HEK293 (cell line): Measurements from ENCODE around the gene RACK1.
A peak's percentile ranks its signal among the peaks of the same experiment; 100 is the strongest.

Experiments used
- EGR2 ChIP-seq: fragments of 450-650 bp; formaldehyde crosslinking; IDR thresholded peaks from 2 replicates; pipeline ENCODE4 v1.5.1; 2016; ENCODE audit warnings: low read depth, missing biosample characterization, missing genetic modification characterization
- GLI4 ChIP-seq: fragments of 450-650 bp; formaldehyde crosslinking; IDR thresholded peaks from 2 replicates; pipeline ENCODE4 v1.5.1; 2016; ENCODE audit warnings: missing biosample characterization, missing genetic modification characterization
- HOXC10 ChIP-seq: sonication (generic); formaldehyde crosslinking; IDR thresholded peaks from 2 replicates; pipeline ENCODE4 v1.8.1; 2023; ENCODE audit warnings: mild to moderate bottlenecking, missing genetic modification reagents
- MZF1 ChIP-seq: fragments of 450-650 bp; formaldehyde crosslinking; IDR thresholded peaks from 2 replicates; pipeline ENCODE4 v1.5.1; 2017; ENCODE audit warnings: missing biosample characterization, missing genetic modification characterization, borderline replicate concordance
- OVOL3 ChIP-seq: fragments of 450-650 bp; formaldehyde crosslinking; IDR thresholded peaks from 2 replicates; pipeline ENCODE4 v1.5.1; 2016; ENCODE audit warnings: missing biosample characterization, missing genetic modification characterization
- PRDM6 ChIP-seq: fragments of 450-650 bp; formaldehyde crosslinking; IDR thresholded peaks from 2 replicates; pipeline ENCODE4 v1.5.1; 2017; ENCODE audit warnings: missing biosample characterization, missing genetic modification characterization
- WT1 ChIP-seq: fragments of 450-650 bp; formaldehyde crosslinking; IDR thresholded peaks from 2 replicates; pipeline ENCODE4 v1.5.1; 2016; ENCODE audit warnings: missing biosample characterization, missing genetic modification characterization
- YY2 ChIP-seq: fragments of 450-650 bp; formaldehyde crosslinking; IDR thresholded peaks from 2 replicates; pipeline ENCODE4 v1.5.1; 2016; ENCODE audit warnings: missing biosample characterization, missing genetic modification characterization
- ZBTB49 ChIP-seq: fragments of 450-650 bp; formaldehyde crosslinking; IDR thresholded peaks from 2 replicates; pipeline ENCODE4 v1.5.1; 2016; ENCODE audit warnings: missing biosample characterization, missing genetic modification characterization, low read depth
- ZEB2 ChIP-seq: fragments of 450-650 bp; formaldehyde crosslinking; IDR thresholded peaks from 2 replicates; pipeline ENCODE4 v1.5.1; 2016; ENCODE audit warnings: missing biosample characterization, missing genetic modification characterization
- ZNF148 ChIP-seq: fragments of 450-650 bp; formaldehyde crosslinking; IDR thresholded peaks from 2 replicates; pipeline ENCODE4 v1.5.0; 2017; ENCODE audit warnings: missing biosample characterization, missing genetic modification characterization, borderline replicate concordance
- ZNF2 ChIP-seq: fragments of 450-650 bp; formaldehyde crosslinking; IDR thresholded peaks from 2 replicates; pipeline ENCODE4 v1.5.1; 2016; ENCODE audit warnings: missing biosample characterization, missing genetic modification characterization
- ZNF214 ChIP-seq: fragments of 450-650 bp; formaldehyde crosslinking; IDR thresholded peaks from 2 replicates; pipeline ENCODE4 v1.5.1; 2017; ENCODE audit warnings: missing biosample characterization, mild to moderate bottlenecking, missing genetic modification characterization, borderline replicate concordance
- ZNF221 ChIP-seq: fragments of 450-650 bp; formaldehyde crosslinking; IDR thresholded peaks from 2 replicates; pipeline ENCODE4 v1.5.1; 2017; ENCODE audit warnings: missing biosample characterization, missing genetic modification characterization, borderline replicate concordance
- ZNF223 ChIP-seq: fragments of 450-650 bp; formaldehyde crosslinking; IDR thresholded peaks from 2 replicates; pipeline ENCODE4 v1.5.1; 2016; ENCODE audit warnings: missing biosample characterization, missing genetic modification characterization
- ZNF239 ChIP-seq: fragments of 450-650 bp; formaldehyde crosslinking; IDR thresholded peaks from 2 replicates; pipeline ENCODE4 v1.5.1; 2016; ENCODE audit warnings: missing biosample characterization, missing genetic modification characterization
- ZNF302 ChIP-seq: fragments of 450-650 bp; formaldehyde crosslinking; IDR thresholded peaks from 2 replicates; pipeline ENCODE4 v1.5.1; 2016; ENCODE audit warnings: missing biosample characterization, missing genetic modification characterization, low read depth
- ZNF311 ChIP-seq: fragments of 450-650 bp; formaldehyde crosslinking; IDR thresholded peaks from 2 replicates; pipeline ENCODE4 v1.5.1; 2017; ENCODE audit warnings: missing biosample characterization, missing genetic modification characterization, borderline replicate concordance
- ZNF37A ChIP-seq: fragments of 450-650 bp; IDR thresholded peaks from 2 replicates; pipeline ENCODE4 v1.5.1; 2018; ENCODE audit warnings: missing biosample characterization, missing genetic modification characterization
- ZNF404 ChIP-seq: fragments of 450-650 bp; formaldehyde crosslinking; IDR thresholded peaks from 2 replicates; pipeline ENCODE4 v1.5.1; 2017; ENCODE audit warnings: missing biosample characterization, missing genetic modification characterization
- ZNF658 ChIP-seq: fragments of 450-650 bp; formaldehyde crosslinking; IDR thresholded peaks from 2 replicates; pipeline ENCODE4; 2016; ENCODE audit warnings: missing biosample characterization, missing genetic modification characterization
- ZNF660 ChIP-seq: fragments of 450-650 bp; IDR thresholded peaks from 2 replicates; pipeline ENCODE4 v1.5.1; 2018; ENCODE audit warnings: missing biosample characterization, mild to moderate bottlenecking, missing genetic modification characterization
- ZNF664 ChIP-seq: fragments of 450-650 bp; formaldehyde crosslinking; IDR thresholded peaks from 2 replicates; pipeline ENCODE4 v1.5.1; 2016; ENCODE audit warnings: missing biosample characterization, missing genetic modification characterization
- ZNF768 ChIP-seq: fragments of 450-650 bp; formaldehyde crosslinking; IDR thresholded peaks from 2 replicates; pipeline ENCODE4 v1.5.1; 2018; ENCODE audit warnings: missing biosample characterization, mild to moderate bottlenecking, missing genetic modification characterization
- ZNF777 ChIP-seq: fragments of 450-650 bp; formaldehyde crosslinking; IDR thresholded peaks from 2 replicates; pipeline ENCODE4 v1.5.1; 2017; ENCODE audit warnings: missing biosample characterization, missing genetic modification characterization, borderline replicate concordance
- ZXDB ChIP-seq: fragments of 450-650 bp; formaldehyde crosslinking; IDR thresholded peaks from 2 replicates; pipeline ENCODE4 v1.5.1; 2016; ENCODE audit warnings: missing biosample characterization, missing genetic modification characterization
- TF ChIP-seq, protein P1 (sequence below): fragments of 450-650 bp; formaldehyde crosslinking; IDR thresholded peaks from 2 replicates; pipeline ENCODE4 v1.5.1; 2016; ENCODE audit warnings: missing biosample characterization, missing genetic modification characterization
- TF ChIP-seq, protein P2 (sequence below): fragments of 450-650 bp; formaldehyde crosslinking; IDR thresholded peaks from 2 replicates; pipeline ENCODE4 v1.5.1; 2017; ENCODE audit warnings: missing biosample characterization, missing genetic modification characterization

RACK1 gene

DNA sequence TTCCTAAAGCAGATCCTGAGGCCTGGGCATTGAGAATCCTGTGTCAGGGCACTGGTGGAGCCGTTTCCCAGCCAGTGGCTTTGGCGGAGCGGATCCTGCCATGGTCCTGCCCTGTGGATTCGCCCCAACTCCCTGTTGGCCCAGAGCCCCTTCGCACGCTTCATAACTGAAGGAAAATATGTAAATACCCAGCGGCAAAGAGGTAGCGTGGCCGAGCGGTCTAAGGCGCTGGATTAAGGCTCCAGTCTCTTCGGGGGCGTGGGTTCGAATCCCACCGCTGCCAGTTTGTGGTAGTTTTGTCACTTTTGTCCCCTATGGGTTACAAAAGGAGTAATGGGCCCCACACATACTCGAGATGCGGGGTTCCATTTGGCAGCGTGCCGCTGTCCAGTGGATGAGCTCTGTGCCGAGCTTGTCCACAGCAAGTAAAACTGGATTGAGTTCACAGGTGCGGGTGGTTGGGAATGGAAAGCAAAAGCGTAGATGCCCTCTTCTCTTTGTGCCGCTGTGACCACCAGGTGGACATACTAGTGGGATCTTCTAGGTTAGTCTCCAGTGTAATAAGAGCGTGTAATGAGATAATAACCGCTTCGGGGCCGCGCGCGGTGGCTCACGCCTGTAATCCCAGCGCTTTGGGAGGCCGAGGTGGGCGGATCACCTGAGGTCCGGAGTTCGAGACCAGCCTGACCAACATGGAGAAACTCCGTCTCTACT is 56.0 kb downstream of the RACK1 start (continued):
- TF ChIP-seq, protein P1, sequence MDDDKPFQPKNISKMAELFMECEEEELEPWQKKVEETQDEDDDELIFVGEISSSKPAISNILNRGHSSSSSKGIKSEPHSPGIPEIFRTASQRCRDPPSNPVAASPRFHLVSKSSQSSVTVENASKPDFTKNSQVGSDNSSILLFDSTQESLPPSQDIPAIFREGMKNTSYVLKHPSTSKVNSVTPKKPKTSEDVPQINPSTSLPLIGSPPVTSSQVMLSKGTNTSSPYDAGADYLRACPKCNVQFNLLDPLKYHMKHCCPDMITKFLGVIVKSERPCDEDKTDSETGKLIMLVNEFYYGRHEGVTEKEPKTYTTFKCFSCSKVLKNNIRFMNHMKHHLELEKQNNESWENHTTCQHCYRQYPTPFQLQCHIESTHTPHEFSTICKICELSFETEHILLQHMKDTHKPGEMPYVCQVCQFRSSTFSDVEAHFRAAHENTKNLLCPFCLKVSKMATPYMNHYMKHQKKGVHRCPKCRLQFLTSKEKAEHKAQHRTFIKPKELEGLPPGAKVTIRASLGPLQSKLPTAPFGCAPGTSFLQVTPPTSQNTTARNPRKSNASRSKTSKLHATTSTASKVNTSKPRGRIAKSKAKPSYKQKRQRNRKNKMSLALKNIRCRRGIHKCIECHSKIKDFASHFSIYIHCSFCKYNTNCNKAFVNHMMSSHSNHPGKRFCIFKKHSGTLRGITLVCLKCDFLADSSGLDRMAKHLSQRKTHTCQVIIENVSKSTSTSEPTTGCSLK (tag by site-specific recombination) = no peak
- TF ChIP-seq HOXC10 (CRISPR knock-in tag) (no peak), ZNF239 (no peak), ZEB2 (tag by site-specific recombination) (peak; percentile 97), GLI4 (no peak), ZNF148 (tag by site-specific recombination) (no peak), ZNF221 (no peak), ZNF768 (tag by site-specific recombination) (no peak), ZNF777 (tag by site-specific recombination) (no peak), OVOL3 (0 out of 2 replicates have a peak, but pooled peaks have one; percentile 9), ZXDB (peak; percentile 63), MZF1 (peak; percentile 68), PRDM6 (tag by site-specific recombination) (peak; percentile 60), ZBTB49 (no peak), ZNF404 (tag by site-specific recombination) (no peak), ZNF664 (tag by site-specific recombination) (peak; percentile 81), WT1 (tag by site-specific recombination) (no peak; the same call in 1 of the 2 replicates), YY2 (tag by site-specific recombination) (no peak), ZNF658 (tag by site-specific recombination) (no peak), EGR2 (no peak; the same call in 1 of the 2 replicates), ZNF2 (tag by site-specific recombination) (peak; percentile 50; the same call in 1 of the 2 replicates), ZNF223 (tag by site-specific recombination) (no peak), ZNF311 (tag by site-specific recombination) (no peak), ZNF302 (no peak), ZNF214 (tag by site-specific recombination) (no peak; the same call in 1 of the 2 replicates), ZNF660 (tag by site-specific recombination) (peak; percentile 97), ZNF37A (tag by site-specific recombination) (no peak)
- TF ChIP-seq, protein P2, sequence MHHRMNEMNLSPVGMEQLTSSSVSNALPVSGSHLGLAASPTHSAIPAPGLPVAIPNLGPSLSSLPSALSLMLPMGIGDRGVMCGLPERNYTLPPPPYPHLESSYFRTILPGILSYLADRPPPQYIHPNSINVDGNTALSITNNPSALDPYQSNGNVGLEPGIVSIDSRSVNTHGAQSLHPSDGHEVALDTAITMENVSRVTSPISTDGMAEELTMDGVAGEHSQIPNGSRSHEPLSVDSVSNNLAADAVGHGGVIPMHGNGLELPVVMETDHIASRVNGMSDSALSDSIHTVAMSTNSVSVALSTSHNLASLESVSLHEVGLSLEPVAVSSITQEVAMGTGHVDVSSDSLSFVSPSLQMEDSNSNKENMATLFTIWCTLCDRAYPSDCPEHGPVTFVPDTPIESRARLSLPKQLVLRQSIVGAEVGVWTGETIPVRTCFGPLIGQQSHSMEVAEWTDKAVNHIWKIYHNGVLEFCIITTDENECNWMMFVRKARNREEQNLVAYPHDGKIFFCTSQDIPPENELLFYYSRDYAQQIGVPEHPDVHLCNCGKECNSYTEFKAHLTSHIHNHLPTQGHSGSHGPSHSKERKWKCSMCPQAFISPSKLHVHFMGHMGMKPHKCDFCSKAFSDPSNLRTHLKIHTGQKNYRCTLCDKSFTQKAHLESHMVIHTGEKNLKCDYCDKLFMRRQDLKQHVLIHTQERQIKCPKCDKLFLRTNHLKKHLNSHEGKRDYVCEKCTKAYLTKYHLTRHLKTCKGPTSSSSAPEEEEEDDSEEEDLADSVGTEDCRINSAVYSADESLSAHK = no peak; the same call in 1 of the 2 replicates
